ENCODE measurements around the gene TSPEAR.
"Not testable (repeated sequence)": the region's sequence is repeated elsewhere in the genome, so short reads cannot be mapped to it uniquely, and the experiment has no call there.

Gene TSPEAR

DNA sequence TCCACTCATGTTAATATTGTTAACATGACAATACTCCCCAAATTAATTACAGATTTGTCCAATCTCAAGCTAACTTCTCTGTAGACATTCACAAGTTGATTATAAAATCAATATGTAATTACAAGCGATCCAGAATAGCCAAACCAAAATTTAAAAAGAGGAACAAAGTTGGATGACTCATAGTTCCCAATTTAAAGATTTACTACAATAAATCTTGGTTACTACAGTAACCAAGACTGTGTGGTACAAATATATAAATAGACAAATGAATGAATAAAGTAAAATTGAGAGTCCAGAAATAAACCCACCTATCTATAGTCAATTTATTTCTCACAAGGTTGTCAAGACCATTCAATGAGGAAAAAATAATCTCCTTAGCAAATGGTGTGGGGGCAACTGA is 145.0 kb downstream of the TSPEAR start:
- no peaks in the 10 kb centered on the region for H3K36me3 ChIP-seq
- no peaks in the 10 kb centered on the region for H4K20me1 ChIP-seq
- H3K9me3 ChIP-seq (replicated peaks in 1 of 11): peaks cover 12 to 28% (median 21%) of the 10 kb centered on the region in 11 experiments
- no peaks in the 10 kb centered on the region for H3K27me3 ChIP-seq
- peak overlapping the region in 5 of 11 experiments; percentile 7 to 68 (median 40); a peak in 4 of 22 replicates for H3K4me2 ChIP-seq
- H3K4me3 ChIP-seq: no peak overlapping the region
- H3K4me1 ChIP-seq: peaks cover 0 to 35% (median 13%) of the 10 kb centered on the region in 10 experiments; a peak in 14 of 20 replicates
- TF ChIP-seq Cebpa-rat (IDR thresholded peaks at IDR 0.05): no peak
- H3K9ac ChIP-seq: peak overlapping the region in 1 of 11 experiments; percentile 29; a peak in 1 of 22 replicates
- H3K27ac ChIP-seq: peak overlapping the region in 3 of 11 experiments; percentile 42 to 77 (median 66); a peak in 6 of 22 replicates

DNA sequence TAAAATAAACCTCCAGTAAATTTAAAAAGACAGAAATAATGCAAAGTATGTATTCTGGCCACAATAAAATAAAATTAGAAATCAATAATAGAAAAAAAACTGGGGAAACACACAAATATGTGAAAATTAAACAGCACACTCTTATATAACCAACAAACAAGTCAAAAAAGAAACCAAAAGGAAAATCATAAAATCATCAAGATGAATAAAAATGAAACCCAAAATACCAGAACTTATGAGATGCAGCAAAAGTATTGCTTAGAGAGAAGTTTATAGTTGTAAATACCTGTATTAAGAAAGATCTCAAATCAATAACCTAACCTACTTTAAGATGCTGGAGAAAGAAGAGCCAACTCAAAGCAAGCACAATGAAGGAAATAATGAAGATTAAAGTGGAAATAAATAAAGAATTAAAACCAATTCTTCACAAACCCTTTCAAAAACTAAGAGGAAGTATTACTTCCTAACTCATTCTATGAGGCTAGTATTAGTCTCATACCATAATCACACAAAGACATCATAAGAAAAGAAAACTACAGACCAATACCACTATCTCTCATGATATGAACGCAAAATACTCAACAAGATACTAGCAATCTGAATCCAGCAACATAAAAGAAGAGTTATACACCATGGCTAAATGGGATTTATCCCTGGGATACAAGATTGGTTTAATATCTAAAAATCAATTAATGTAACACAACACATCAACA is 146.3 kb downstream of the TSPEAR start:
- Histone ChIP-seq H3K9ac (no peak overlapping the region), H3K36me3 (no peaks in the 10 kb centered on the region), H3K27me3 (no peaks in the 10 kb centered on the region), H3K9me3 (replicated peaks in 1 of 11) (peaks cover 4 to 26% (median 18%) of the 10 kb centered on the region in 11 experiments; a peak in 20 of 22 replicates), H3K4me2 (peak overlapping the region in 4 of 11 experiments; percentile 27 to 68 (median 48); a peak in 5 of 22 replicates), H4K20me1 (no peaks in the 10 kb centered on the region), H3K4me3 (no peak overlapping the region), H3K4me1 (peaks cover 0 to 35% (median 13%) of the 10 kb centered on the region in 10 experiments; a peak in 14 of 20 replicates), H3K27ac (peak overlapping the region in 5 of 11 experiments; percentile 12 to 77 (median 47); a peak in 6 of 22 replicates)
- TF ChIP-seq Cebpa-rat (IDR thresholded peaks at IDR 0.05): no peak

DNA sequence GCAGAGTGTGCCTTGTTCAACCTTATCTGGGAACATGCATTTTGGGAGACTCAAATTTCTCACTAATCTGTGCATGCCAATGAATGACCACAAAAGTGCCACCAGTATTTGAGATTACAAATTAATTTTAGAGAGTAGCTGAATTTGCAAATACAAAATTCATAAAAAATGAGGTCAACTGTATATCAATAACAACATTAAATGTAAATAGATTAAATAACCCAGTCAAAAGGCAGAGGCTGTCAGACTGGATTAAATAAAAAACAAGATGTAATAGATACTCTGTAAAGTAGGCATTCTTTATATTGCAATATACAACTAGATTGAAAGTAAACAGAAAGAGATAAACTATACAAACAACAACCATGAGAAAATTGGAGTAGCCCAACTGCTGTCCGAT is 147.3 kb downstream of the TSPEAR start:
- Histone ChIP-seq H3K27me3 (no peaks in the 10 kb centered on the region), H3K27ac (no peak overlapping the region), H4K20me1 (no peaks in the 10 kb centered on the region), H3K9me3 (replicated peaks in 1 of 11) (peaks cover 13 to 35% (median 27%) of the 10 kb centered on the region in 11 experiments; a peak in 21 of 22 replicates), H3K4me1 (peaks cover 0 to 35% (median 13%) of the 10 kb centered on the region in 10 experiments; a peak in 14 of 20 replicates), H3K36me3 (no peaks in the 10 kb centered on the region), H3K4me2 (peak overlapping the region in 2 of 11 experiments; percentile 55 to 68; a peak in 3 of 22 replicates), H3K9ac (no peak overlapping the region), H3K4me3 (no peak overlapping the region)
- TF ChIP-seq Cebpa-rat (IDR thresholded peaks at IDR 0.05): no peak

DNA sequence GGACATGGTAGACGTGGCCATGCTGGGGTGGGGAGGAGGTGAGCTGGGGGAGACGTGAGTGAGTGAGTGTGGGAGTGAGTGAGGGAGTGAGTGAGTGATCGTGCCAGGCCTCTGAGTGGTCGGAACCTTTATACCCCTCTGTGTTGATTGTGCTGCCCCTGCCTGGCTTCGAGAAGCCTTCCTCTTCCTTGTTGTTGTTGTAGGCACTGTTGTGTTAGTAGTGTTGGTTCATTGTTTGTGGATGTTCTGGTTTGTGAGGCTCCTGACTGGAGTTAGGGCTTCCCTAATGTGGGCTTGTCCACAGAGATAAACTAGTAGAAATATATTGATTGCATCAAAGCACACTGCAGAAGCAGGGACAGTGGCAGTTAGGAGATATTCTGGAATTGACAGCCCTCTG is 152.7 kb downstream of the TSPEAR start, which contains the start of gene KRTAP10-3:
TSS of gene KRTAP10-3 (minus strand) at position 101 of the 400 bp plus-strand sequence. CDS start at position 21, 80 bp downstream.
- Histone ChIP-seq H4K20me1 (no peaks in the 10 kb centered on the region), H3K27me3 (peaks cover 0 to 29% (median 0%) of the 10 kb centered on the region in 11 experiments; a peak in 5 of 22 replicates), H3K4me1 (peaks cover 4 to 43% (median 32%) of the 10 kb centered on the region in 10 experiments; a peak in 16 of 20 replicates), H3K9me3 (replicated peaks in 1 of 11) (peaks cover 15 to 38% (median 29%) of the 10 kb centered on the region in 11 experiments; a peak in 21 of 22 replicates), H3K36me3 (no peaks in the 10 kb centered on the region), H3K9ac (no peak within 1 kb of the TSS), H3K4me3 (no peak within 1 kb of the TSS), H3K27ac (no peak within 1 kb of the TSS), H3K4me2 (peak within 1 kb of the TSS in 6 of 11 experiments; percentile 53 to 91 (median 78); a peak in 10 of 22 replicates)
- no peak for TF ChIP-seq Cebpa-rat (IDR thresholded peaks at IDR 0.05)

DNA sequence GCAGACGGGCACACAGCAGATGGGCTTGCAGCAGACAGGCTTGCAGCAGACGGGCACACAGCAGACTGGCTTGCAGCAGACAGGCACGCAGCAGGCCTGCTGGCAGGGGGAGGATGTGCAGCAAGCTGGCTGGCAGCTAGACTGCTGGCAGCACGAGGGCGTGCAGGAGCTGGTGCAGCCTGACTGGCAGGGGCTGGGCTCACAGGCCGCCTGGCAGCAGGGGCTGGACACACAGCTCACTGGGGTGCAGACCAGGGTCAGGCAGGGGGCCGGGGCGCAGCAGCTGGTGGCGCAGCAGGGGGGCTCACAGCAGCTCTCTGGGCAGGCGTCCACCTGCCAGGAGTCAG is 153.1 kb downstream of the TSPEAR start:
- not testable (repeated sequence) for H3K36me3 ChIP-seq, H4K20me1 ChIP-seq, H3K9ac ChIP-seq, H3K4me3 ChIP-seq, H3K27ac ChIP-seq, H3K4me2 ChIP-seq
- Histone ChIP-seq H3K4me1 (peaks cover 4 to 43% (median 32%) of the 10 kb centered on the region in 10 experiments; a peak in 16 of 20 replicates), H3K27me3 (peaks cover 0 to 29% (median 0%) of the 10 kb centered on the region in 11 experiments; a peak in 5 of 22 replicates), H3K9me3 (replicated peaks in 1 of 11) (peaks cover 15 to 36% (median 29%) of the 10 kb centered on the region in 11 experiments; a peak in 21 of 22 replicates)

DNA sequence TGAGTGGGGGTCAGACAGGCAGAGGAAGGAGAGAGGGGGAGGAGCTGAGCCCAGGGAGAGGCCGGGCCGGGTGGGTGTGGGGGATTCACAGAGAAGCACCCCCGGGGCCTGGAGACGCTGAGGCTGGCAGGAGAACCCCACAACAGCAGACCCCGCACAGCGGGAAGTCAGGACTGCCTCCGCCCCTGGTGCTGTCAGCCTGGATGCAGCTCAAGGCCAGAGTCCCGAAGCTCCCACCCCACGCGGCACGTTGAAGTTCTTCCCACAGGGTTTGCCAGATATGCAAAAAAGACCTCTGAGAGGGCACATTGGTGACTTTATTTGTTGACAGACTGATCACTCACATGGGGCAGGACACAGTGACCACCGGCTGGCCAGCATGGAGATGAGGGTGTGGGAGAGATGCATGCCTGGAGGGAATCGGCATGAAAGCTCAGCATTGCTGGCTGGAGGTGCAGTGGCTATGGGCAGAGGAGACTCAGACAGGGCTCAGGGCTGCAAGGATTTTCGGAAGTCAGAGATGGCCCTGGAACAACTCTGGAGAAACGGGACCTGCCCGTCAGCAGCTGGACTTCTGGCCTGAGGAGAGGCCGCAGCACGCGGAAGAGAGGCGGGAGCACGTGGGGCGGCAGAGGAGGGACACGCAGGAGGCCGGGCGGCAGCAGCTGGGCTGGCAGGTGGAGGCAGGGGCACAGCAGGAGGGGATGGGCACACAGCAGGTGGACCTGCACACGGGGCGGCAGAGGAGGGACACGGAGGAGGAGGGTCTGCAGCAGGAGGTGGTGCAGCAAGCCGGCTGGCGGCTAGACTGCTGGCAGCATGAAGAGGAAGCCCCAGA is 153.7 kb downstream of the TSPEAR start:
- no peak overlapping the region for H3K27ac ChIP-seq
- no peak overlapping the region for H3K4me3 ChIP-seq
- no peak for TF ChIP-seq Cebpa-rat (IDR thresholded peaks at IDR 0.05)
- H3K9me3 ChIP-seq (replicated peaks in 1 of 11): peaks cover 14 to 32% (median 27%) of the 10 kb centered on the region in 11 experiments; a peak in 21 of 22 replicates
- peaks cover 0 to 29% (median 0%) of the 10 kb centered on the region in 11 experiments; a peak in 5 of 22 replicates for H3K27me3 ChIP-seq
- H3K4me1 ChIP-seq: peaks cover 4 to 43% (median 32%) of the 10 kb centered on the region in 10 experiments; a peak in 16 of 20 replicates
- H3K9ac ChIP-seq: no peak overlapping the region
- H3K36me3 ChIP-seq: no peaks in the 10 kb centered on the region
- peak overlapping the region in 9 of 11 experiments; percentile 19 to 91 (median 76); a peak in 16 of 22 replicates for H3K4me2 ChIP-seq
- H4K20me1 ChIP-seq: no peaks in the 10 kb centered on the region

DNA sequence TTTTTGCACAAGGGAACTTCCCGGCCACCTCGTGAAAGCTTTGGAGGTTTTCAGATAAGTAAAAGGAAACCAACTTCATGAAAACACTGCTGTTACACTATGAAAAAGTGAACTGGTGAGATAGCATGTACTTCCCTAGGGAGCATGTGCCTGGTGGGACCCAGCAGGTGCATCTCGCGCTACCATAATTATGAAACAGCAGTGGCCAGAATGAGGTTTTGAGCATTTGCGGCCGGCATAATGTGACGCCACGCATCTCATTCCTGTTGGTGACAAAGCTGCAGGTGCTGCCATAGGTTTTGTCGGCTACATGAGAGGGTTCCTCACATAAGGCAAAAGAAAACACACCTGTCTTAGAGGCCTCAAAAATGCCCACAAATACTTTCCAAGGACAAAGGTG is 154.5 kb downstream of the TSPEAR start:
- Histone ChIP-seq H4K20me1 (no peaks in the 10 kb centered on the region), H3K27ac (0 out of 22 replicates have a peak overlapping the region, but pooled peaks of 2 of the 11 experiments have one; percentile 19 to 61), H3K4me3 (no peak overlapping the region), H3K9ac (0 out of 22 replicates have a peak overlapping the region, but pooled peaks of 1 of the 11 experiments have one; percentile 20), H3K9me3 (replicated peaks in 1 of 11) (peaks cover 10 to 23% (median 18%) of the 10 kb centered on the region in 11 experiments; a peak in 21 of 22 replicates), H3K27me3 (peaks cover 0 to 29% (median 0%) of the 10 kb centered on the region in 11 experiments; a peak in 5 of 22 replicates), H3K4me1 (peaks cover 4 to 44% (median 34%) of the 10 kb centered on the region in 10 experiments; a peak in 16 of 20 replicates), H3K36me3 (no peaks in the 10 kb centered on the region), H3K4me2 (peak overlapping the region in 9 of 11 experiments; percentile 19 to 91 (median 76); a peak in 17 of 22 replicates)
- no peak for TF ChIP-seq Cebpa-rat (IDR thresholded peaks at IDR 0.05)

DNA sequence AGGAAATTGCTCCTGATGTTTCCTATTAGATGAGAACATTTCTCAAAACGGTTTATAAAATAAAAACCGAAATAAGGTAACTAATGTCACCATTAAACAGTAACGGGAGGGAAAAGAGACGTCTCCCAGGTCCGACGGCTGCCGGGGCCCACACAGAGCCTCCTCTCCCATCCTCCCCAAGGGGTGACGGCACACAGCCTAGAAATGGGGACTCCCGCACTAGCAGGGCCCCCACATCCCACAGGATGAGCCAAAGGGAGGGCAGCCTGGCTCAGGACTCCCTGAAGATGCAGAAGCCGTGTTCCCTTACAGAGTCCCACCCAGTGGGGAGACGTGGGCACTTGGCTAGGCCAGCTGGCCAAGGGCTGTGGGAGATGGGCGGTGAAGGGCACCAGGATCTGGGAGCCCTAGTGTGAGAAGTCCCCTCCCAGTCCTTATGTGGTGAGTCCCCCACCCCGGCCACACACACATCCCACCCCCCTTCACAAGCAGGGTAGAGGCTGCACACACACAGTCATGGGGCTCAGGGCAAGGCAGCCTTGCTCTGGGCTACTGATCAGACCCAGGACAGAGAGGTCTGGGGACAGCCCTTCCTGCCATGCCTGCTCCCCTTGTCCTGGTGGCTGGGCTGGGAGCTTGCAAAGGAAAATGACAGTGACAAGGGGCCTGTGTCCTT is 156.0 kb downstream of the TSPEAR start:
- Histone ChIP-seq H3K4me3 (no peak overlapping the region), H3K9me3 (replicated peaks in 1 of 11) (peaks cover 8 to 18% (median 14%) of the 10 kb centered on the region in 11 experiments; a peak in 19 of 22 replicates), H3K4me2 (peak overlapping the region in 9 of 11 experiments; percentile 23 to 91 (median 76); a peak in 17 of 22 replicates), H3K9ac (peak overlapping the region in 3 of 11 experiments; percentile 24 to 56 (median 54); a peak in 5 of 22 replicates), H3K27ac (peak overlapping the region in 5 of 11 experiments; percentile 3 to 61 (median 53); a peak in 7 of 22 replicates), H4K20me1 (no peaks in the 10 kb centered on the region), H3K36me3 (no peaks in the 10 kb centered on the region), H3K4me1 (peaks cover 4 to 55% (median 40%) of the 10 kb centered on the region in 10 experiments; a peak in 16 of 20 replicates), H3K27me3 (peaks cover 0 to 29% (median 0%) of the 10 kb centered on the region in 11 experiments; a peak in 5 of 22 replicates)
- no peak for TF ChIP-seq Cebpa-rat (IDR thresholded peaks at IDR 0.05)

Measured in BLaER1 treated with 17β-estradiol and CSF1 and Interleukin-3, amounts not matched to agents 10 nM and 100 nM (cell line).